GM15510 (cell line): ENCODE results near the gene CAGE1.

Source experiments
- POLR2A ChIP-seq: IDR thresholded peaks from 3 replicates; pipeline ENCODE4 v1.6.1; 2011; ENCODE audit warnings: borderline replicate concordance; ENCODE audit not compliant: insufficient read length; ENCODE audit errors: extremely low read depth

Gene CAGE1

DNA sequence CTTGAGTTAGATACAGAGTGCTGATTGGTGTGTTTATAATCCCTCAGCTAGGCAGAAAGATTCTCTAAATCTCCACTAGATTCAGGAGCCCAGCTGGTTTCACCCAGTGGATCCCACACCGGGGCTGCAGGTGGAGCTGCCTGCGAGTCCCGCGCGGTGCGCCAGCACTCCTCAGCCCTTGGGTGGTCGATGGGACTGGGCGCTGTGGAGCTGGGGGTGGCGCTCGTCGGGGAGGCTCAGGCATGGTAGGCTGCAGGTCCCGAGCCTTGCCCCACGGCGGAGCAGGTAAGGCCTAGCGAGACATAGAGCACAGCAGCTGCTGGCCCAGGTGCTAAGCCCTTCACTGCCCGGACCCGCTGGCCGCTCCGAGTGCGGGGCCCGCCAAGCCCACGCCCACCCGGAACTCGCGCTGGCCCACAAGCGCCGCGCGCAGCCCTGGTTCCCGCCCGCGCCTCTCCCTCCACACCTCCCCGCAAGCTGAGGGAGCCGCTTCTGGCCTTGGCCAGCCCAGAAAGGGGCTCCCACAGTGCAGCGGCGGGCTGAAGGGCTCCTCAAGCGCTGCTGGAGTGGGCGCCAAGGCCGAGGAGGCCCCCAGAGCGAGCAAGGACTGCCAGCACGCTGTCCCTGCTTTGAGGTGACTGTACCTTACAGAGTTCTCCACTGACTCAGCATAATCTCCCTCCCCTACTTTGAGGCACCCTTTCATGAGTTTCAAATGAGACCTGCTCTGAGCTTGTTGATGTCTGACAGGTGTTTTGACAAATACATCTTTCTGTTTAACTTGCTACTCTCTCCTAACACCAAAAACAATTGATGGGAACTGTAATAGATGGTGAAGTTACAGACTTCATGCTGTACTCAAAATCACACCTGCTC, 72.6 kb downstream of the CAGE1 start:
- TF ChIP-seq POLR2A, result no peak

DNA sequence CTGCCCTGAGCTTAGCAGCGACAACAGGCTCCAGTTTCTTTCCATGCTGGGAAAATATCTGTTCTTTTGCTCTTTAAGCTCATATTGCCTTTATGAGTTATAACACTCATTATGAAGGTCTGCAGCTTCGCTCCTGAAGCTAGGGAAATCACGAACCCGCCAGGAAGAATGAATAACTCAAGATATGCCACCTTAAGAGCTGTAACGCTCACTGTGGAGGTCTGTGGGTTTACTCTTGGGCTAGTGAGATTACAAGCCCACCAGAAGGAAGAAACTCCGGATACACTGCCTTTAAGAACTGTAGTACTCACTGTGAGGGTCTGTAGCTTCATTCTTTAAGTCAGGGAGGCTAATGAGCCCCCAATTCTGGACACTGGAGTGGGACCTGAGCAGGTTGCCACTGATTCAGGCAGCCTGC, 73.6 kb downstream of the CAGE1 start:
- TF ChIP-seq POLR2A, result no peak

DNA sequence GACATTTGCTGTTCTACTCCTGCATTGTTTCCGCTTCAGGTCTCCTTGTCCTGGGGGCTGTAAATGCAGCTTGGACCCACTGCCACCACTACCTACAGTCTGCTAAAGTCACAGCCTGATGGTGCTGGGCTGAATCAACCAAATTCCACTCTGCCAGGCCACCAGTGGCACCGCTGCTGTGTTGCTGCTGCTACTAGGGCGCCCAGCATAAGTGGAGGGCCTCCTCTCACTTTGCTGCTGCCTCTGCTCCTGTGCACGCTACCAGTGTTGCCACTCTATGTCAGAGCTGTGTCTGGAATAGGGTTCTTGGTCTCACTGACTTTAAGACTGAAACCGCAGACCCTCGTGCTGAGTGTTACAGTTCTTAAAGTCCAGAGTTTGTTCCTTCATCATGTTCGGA, 75.1 kb downstream of the CAGE1 start:
- no peak for TF ChIP-seq POLR2A

DNA sequence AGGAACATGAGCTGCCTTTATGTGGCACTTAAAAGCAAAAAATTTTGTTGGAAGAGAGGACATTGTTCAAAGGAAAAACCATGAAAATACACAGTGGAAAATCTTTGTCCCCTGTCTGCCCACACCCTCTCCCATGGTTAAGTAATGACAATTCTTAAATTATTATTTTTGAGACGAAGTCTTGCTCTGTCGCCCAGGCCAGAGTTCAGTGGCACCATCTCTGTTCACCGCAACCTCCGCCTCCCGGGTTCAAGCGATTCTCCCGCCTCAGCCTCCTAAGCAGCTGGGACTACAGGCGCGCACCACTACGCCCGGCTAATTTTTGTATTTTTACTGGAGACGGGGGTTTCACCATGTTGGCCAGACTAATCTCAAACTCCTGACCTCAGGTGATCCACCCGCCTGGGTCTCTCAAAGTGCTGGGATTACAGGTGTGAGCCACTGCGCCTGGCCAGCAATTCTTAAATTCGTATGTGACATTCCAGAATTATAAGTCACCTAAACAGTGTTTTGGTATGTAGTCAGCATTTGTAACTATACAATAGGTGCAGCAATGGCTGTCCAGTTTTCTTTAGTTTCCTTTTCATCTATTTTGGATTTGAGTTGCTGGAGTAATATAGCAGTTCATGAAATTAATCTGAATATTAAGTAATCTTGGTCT, 75.9 kb downstream of the CAGE1 start:
- no peak for TF ChIP-seq POLR2A

DNA sequence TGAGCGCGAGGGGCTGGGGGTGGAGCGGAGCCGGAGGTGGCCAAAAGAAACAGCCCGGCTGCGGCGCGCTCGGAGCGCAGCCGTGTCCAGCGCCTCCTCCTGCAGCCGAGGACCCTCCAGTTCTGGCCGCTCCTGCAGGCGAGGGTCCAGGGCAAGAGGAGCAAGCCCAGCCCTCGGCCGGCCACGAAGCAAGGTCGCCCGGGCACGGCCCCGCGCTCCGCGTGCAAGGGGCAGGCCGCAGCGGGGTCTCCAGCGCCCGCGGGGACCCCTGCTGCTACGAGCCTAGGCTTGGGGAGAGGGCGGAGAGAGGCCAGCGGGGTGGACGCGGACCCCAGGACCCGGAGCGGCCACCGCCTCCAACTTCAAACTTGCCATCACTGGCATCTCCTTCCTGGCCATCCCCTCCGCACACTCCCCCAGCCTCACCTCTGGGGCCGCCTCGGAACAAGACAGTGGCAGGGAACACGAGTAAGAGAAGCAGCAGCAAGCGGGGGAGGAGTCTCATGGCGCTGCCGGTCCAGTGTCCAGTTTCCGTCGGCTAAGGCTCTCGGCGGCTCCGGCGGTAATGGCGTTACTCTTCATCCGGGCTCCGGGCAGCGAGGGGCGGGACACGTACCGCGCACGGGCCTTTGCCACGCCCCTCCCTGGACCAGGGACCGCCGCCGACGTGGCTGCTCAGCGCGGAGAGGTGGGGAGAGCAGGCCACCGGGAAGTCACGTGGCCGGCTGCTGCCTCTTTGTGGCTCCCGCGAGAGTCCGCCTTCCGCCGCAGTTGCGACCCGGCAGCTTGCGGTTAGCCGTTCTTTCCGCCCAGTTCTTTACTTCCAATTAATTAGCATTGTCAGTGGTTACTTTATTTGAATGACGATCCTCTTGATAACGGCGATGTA, 76.7 kb downstream of the CAGE1 start, which contains the start of gene SSR1:
Gene SSR1 (minus strand): TSS at position 584 of the 889 bp plus-strand sequence. CDS start 79 bp downstream, at position 505.
- TF ChIP-seq POLR2A, result peak; percentile 92

DNA sequence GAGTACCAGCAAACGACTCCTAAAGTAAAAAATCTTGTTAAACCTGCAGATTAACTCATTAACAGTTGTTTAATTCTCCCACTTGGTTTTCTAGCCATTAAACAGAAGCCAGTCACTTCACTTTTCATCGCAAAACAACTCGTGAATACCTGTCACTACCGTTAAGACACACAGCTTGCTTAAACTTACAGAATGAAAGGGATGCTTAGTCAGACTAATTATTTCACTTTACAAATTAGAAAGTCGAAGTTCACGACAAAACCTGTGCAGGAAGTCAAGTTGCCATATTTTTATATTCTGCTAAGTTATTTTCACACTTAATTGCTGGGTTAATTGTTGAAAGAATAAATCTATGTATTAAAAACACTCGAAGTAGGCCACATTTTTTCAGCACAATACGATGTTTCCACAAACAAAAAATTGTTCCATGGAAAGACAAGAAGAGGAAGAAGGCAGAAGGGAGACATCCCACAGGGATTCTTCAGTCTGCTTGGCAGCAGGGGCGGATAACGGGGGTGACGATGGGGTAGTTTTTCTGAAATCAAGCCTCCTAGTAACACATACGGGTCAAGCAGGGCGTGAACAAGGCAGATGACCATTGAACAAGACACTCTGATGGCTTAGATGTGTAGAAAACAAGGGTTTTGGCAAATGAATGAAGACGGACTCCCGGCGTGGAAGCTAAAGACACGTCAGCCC, 77.5 kb downstream of the CAGE1 start:
- no peak for TF ChIP-seq POLR2A

DNA sequence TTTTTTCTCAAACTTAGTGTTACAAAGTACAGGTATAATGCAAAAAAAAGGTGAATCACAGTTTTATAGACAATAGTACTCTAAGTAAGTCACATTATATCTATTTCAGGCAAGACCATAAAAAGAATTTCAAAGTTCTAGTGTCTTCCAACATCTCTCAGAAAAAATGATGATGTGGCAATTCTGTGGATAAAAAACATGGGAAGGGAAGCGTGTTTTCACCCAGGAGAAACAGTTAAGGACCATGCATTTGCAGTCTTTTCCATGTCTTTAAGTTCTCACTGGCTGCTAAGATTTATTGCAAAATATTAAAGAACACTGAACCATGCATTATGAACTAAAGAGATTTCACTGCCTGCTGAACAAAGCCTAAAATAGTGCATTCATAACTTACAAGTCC, 78.4 kb downstream of the CAGE1 start:
- TF ChIP-seq POLR2A, result no peak

DNA sequence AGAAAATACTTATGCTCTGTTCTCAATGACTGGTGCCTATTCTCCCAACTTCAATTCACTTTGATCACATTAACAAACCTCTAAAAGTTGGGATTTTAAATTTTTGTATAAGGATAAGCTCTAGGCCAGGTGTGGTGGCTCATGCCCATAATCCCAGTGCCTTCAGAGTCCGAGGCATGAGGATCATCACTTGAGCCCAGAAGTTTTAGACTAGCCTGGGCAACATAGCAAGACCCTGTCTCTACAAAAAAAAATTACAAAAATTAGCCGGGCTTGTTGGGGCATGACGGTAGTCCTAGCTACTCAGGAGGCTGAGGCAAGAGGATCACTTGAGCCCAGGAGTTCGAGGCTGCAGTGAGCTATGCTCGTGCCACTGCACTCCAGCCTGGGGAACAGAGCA, 80.5 kb downstream of the CAGE1 start:
- no peak for TF ChIP-seq POLR2A

DNA sequence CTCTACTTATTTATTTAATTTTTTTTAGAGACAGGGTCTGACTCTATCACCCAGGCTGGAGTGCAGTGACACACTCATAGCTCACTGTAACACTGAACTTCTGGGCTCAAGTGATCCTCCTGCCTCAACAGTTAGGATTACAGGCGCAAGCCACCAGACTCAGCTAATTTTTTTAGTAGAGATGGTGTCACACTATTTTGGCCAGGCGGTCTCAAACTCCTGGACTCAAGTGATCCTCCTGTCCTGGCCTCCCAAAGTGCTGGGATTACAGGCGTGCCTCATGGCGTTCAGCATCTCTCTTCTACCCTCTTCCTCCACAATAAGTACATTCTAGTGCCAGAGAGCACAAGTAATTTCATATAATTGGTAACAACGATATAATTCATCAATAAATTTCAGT, 82.0 kb downstream of the CAGE1 start:
- TF ChIP-seq POLR2A, result no peak

DNA sequence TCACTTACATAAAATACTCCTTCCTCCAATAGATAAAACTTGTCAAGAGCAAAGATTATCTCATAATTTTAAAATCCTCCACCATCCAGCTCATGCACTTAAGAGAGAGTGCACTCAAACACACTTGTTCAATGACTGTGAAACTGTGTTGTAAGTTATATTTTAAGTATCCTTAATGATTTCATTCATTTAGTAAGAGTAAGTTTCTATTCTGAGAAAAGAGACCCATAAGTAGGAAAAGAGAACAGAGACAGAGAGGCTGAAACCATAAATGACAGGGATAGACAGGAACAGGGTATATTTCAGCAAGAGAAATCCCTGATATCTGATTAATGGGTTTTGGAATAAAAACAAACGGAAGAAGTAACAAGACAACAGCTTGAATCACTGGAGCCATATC, 84.7 kb downstream of the CAGE1 start:
- no peak for TF ChIP-seq POLR2A

DNA sequence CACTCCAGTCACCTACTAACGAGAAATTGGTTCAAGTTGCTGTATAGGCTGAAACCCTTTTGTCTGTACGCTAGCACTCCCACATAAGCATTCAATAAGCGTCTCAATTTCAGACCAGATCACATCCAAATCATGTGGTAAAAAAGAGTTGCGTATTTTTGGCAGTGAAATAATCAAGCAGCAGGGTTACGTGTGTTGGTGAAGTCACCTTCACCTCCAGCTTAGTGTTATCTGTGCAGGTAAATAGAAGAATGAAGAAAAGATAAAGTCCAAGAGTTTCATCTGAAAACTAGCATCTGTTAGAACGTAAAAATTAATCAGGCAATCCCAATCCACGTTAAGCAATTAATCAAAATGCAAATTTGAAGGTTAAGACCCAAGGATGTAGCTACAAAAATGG, 87.8 kb downstream of the CAGE1 start:
- no peak for TF ChIP-seq POLR2A

DNA sequence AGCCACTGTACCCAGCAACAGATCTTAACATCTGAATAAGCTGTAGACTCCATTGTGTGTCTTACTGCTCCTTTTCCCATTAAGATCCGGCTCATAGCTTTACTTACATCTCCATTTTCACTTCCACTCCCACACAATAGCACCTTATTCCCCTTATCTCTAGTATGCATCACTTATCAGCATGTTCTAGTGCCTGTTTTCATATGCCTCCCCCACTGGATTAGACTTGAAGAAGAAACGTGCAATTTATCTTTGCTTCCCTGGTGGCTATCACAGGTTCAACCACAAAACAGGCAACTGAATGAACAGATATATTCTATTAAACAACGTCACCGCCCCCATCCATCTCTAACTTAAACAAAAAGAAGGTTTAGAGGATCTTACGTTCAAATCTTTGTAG, 88.6 kb downstream of the CAGE1 start:
- no peak for TF ChIP-seq POLR2A

DNA sequence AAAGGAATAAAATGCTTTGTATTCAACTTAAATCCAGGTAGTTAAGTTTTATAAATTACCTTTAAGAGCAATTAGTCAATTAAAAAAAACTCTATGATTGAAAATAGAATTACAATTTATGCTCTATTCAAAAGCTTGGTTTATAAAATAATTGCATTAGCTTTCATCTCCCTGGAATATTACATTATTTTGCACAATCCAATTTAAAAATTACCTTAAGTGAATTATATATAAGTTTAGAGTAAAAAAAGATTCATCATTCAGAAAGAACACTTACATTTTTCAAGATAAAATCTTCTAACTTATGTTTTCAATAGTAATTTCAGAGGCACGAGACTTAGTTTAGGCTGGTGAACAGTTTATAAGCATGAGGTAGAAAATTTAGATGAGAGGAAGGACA, 91.4 kb downstream of the CAGE1 start:
- no peak for TF ChIP-seq POLR2A

DNA sequence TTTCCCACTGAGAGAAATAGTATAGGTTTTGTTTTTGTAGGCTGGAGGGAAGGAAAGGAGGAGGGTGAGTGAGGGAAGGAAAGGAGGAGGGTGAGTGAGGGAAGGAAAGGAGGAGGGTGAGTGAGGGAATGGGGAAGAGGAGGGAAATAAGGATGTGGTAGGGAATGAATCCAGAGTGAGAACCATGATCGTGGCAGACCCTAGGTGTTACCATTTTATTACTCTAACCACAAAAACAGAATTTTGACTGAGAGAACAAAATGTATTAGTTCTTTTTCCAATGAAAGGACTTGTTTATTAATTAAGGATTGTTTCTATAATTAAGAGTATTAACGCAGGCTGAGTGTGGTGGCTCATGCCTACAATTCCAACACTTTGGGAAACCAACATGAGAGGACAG, 92.9 kb downstream of the CAGE1 start:
- TF ChIP-seq POLR2A, result no peak
